ENCODE results near the gene LYZ. TPM values are rescaled to one million over a fixed set of nuclear protein-coding genes. Genes with fewer than 3 reads are reported as not detected.

The LYZ gene
- total and polyA plus RNA-seq, 9 of the 15 experiments (the other 6 are each of a cell fraction or from before 2014, with no cell fraction given) = 27.2 to 96.3 (median 42.1) TPM

DNA sequence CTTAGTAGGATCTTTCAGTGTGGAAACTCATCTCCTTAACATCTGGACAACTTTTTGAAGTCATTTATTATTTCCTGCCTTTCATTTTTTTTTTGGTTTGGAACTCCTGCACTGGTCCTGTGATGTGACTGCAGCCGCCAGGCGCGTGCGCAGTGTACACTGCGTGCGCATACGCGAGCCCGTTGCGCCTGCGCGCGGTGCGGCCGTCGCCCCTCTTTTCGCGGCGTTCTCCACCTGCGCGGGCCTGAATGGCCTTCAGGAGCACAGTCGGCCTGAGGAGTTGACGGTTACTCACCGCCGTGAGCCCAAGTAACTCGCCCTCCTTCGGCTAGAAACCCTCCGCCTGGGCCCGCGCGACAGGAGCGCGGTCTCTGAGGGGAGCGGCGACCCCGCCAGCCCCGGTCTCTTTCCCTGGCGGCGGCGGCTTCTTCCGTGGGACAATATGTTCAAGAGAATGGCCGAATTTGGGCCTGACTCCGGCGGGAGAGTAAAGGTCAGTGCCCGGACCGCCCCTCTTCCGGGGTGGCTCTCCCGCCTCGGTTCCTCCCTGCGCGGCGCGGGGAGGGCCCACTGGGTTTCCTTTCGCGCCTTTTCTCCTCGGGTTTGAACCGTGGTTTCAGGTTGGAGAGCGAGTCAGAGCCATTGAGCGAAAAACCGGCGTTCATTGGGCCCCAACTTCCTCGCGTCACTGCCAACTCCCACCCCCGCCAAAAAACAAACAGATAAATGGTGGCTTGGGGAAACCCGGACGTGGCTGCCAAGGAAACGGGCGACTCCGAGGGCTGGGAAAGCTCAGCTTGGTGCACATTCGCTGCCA, 11.6 kb downstream of the LYZ start, which contains the start of gene YEATS4 (continued):
- TF ChIP-seq, protein P1, sequence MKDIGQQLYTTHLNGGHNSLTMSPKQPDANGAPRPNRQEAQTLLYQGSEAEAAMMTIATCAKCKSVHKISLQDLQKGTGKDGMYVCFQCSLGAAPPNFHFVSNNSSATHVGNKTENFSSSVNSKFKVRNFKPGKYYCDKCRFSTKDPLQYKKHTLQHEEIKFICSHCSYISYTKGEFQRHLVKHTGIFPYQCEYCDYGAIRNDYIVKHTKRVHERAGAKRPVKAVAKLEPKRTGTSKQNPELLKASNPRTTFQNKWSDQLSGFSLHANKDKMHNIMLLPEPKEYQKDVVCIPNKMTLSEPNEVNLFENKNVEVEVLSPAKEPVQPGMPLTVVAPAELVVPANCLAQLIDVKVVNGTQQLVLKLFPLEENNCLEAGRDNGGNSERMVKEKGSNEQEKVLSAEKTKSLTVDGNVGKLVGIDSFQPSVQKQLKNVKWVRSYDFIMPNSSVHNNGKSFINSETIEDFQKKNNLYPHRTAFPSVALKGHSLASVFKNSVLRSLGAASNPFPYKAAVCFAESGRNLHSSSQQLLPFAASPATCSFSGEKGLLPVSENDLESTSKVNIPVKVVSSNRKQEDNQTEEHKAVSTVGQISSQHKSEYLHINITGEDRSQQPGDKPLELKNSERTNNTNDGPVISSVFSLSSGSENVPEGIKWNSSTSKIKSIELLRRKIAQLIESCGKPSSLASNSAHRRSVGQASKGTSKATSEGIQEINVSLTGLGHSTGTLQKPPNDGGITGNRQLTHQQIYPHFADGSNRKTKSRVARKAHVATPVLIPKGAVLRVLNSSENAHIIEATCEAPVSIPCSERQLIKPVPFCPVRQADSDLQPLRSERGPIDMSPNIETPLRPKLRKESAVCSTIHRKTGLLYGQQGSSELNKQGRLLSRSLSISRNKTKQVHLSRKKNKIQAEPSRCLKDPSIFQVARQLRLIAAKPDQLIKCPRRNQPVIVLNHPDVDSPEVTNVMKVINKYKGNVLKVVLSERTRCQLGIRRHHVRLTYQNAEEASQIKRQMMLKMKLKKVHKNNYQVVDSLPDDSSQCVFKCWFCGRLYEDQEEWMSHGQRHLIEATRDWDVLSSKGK (CRISPR knock-in tag; IDR thresholded peaks at IDR 0.05) = no peak
- TF ChIP-seq ZNF212 (CRISPR knock-in tag; IDR thresholded peaks at IDR 0.05) = no peak
- TF ChIP-seq ZNF197 (CRISPR knock-in tag; IDR thresholded peaks at IDR 0.05; ENCODE audit: low read depth) = no peak
- TF ChIP-seq TAF1 (IDR thresholded peaks at IDR 0.05; ENCODE audit: control insufficient read depth, extremely low read depth, insufficient read depth, low read length, severe bottlenecking) = peak; percentile 84
- TF ChIP-seq FOSL1 (tag; conservative IDR thresholded peaks at IDR 0.05) = 0 out of 2 replicates have a peak, but pooled peaks have one; percentile 24
- no peak for TF ChIP-seq C11orf30 (IDR thresholded peaks at IDR 0.05; ENCODE audit: low read depth)
- no peak for TF ChIP-seq PPARD (CRISPR knock-in tag; IDR thresholded peaks at IDR 0.05)
- TF ChIP-seq ZNF146 (CRISPR knock-in tag; IDR thresholded peaks at IDR 0.05; ENCODE audit: unreplicated experiment) = no peak
- TF ChIP-seq HIVEP1 (CRISPR knock-in tag; IDR thresholded peaks at IDR 0.05) = no peak
- no peak for TF ChIP-seq TCFL5 (CRISPR knock-in tag; conservative IDR thresholded peaks at IDR 0.05)
- no peak for TF ChIP-seq ZKSCAN3 (CRISPR knock-in tag; IDR thresholded peaks at IDR 0.05)
- no peak for TF ChIP-seq DIDO1 (tag; IDR thresholded peaks at IDR 0.05; ENCODE audit: low read depth)
- no peak for TF ChIP-seq ZNF24 (IDR thresholded peaks at IDR 0.05)
- no peak; a peak in 1 of 4 replicates for TF ChIP-seq TBL1XR1 (IDR thresholded peaks at IDR 0.05; ENCODE audit: low read length in 2 of 2)
- TF ChIP-seq ZNF695 (CRISPR knock-in tag; IDR thresholded peaks at IDR 0.05) = no peak
- TF ChIP-seq ZNF584 (CRISPR knock-in tag; IDR thresholded peaks at IDR 0.05; ENCODE audit: low read depth) = no peak
- no peak for TF ChIP-seq RBM17 (IDR thresholded peaks at IDR 0.05; ENCODE audit: borderline replicate concordance, low read depth, low read length)
- no peak for TF ChIP-seq ZNF696 (CRISPR knock-in tag; conservative IDR thresholded peaks at IDR 0.05)
- TF ChIP-seq, protein P2, sequence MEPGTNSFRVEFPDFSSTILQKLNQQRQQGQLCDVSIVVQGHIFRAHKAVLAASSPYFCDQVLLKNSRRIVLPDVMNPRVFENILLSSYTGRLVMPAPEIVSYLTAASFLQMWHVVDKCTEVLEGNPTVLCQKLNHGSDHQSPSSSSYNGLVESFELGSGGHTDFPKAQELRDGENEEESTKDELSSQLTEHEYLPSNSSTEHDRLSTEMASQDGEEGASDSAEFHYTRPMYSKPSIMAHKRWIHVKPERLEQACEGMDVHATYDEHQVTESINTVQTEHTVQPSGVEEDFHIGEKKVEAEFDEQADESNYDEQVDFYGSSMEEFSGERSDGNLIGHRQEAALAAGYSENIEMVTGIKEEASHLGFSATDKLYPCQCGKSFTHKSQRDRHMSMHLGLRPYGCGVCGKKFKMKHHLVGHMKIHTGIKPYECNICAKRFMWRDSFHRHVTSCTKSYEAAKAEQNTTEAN (CRISPR knock-in tag; IDR thresholded peaks at IDR 0.05) = peak; percentile 35; the same call in 1 of the 2 replicates
- TF ChIP-seq, protein P3, sequence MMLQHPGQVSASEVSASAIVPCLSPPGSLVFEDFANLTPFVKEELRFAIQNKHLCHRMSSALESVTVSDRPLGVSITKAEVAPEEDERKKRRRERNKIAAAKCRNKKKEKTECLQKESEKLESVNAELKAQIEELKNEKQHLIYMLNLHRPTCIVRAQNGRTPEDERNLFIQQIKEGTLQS (IDR thresholded peaks at IDR 0.05) = peak; percentile 36; the same call in 1 of the 2 replicates
- TF ChIP-seq, protein P3 (CRISPR knock-in tag; conservative IDR thresholded peaks at IDR 0.05) = no peak; the same call in none of the 2 replicates
- TF ChIP-seq KDM5B (IDR thresholded peaks at IDR 0.05; ENCODE audit: insufficient replicate concordance, low read depth, low read length) = peak; percentile 94
- TF ChIP-seq SAP30 (IDR thresholded peaks at IDR 0.05; ENCODE audit: borderline replicate concordance, insufficient read depth, low read depth, low read length, poor library complexity, severe bottlenecking) = peak; percentile 97
